ENCODE results near the gene USPL1.

DNA sequence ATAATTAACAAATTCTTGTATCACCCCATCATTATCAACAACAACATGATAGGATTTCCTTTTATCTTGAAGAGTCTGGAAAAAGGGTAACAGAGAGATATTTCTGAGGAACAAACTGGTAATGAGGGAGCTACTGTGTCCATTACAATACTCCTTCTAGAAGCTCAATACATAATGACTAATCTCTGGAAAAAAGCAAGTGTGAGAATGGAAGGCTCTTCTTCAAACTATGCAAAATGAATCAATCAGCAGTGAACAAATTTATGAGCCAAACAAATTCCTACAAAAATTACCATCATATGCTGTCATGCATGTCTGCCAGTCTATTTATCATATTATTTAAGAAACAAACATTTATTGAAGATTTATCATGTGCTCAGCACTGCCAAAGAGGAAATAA, 30.0 kb upstream of the USPL1 start:
- TF ChIP-seq NONO (IDR thresholded peaks at IDR 0.05) (no peak), NONO (CRISPR knock-in tag; conservative IDR thresholded peaks at IDR 0.05) (no peak), PHB2 (IDR thresholded peaks at IDR 0.05; ENCODE audit: partially characterized antibody) (no peak), XRCC5 (optimal IDR thresholded peaks at IDR 0.05; ENCODE audit: low read length) (no peak), REXO4 (CRISPR knock-in tag; IDR thresholded peaks at IDR 0.05; ENCODE audit: borderline replicate concordance) (no peak), ARNTL (CRISPR knock-in tag; IDR thresholded peaks at IDR 0.05) (no peak), HDAC6 (IDR thresholded peaks at IDR 0.05; ENCODE audit: low read depth, low read length) (no peak), FOXP1 (IDR thresholded peaks at IDR 0.05) (no peak), FOXP1 (CRISPR knock-in tag; IDR thresholded peaks at IDR 0.05) (no peak), U2AF1 (optimal IDR thresholded peaks at IDR 0.05; ENCODE audit: low read depth, low read length) (no peak)
- TF ChIP-seq, protein P1, sequence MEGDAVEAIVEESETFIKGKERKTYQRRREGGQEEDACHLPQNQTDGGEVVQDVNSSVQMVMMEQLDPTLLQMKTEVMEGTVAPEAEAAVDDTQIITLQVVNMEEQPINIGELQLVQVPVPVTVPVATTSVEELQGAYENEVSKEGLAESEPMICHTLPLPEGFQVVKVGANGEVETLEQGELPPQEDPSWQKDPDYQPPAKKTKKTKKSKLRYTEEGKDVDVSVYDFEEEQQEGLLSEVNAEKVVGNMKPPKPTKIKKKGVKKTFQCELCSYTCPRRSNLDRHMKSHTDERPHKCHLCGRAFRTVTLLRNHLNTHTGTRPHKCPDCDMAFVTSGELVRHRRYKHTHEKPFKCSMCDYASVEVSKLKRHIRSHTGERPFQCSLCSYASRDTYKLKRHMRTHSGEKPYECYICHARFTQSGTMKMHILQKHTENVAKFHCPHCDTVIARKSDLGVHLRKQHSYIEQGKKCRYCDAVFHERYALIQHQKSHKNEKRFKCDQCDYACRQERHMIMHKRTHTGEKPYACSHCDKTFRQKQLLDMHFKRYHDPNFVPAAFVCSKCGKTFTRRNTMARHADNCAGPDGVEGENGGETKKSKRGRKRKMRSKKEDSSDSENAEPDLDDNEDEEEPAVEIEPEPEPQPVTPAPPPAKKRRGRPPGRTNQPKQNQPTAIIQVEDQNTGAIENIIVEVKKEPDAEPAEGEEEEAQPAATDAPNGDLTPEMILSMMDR (CRISPR knock-in tag; IDR thresholded peaks at IDR 0.05): no peak
- TF ChIP-seq, protein P2, sequence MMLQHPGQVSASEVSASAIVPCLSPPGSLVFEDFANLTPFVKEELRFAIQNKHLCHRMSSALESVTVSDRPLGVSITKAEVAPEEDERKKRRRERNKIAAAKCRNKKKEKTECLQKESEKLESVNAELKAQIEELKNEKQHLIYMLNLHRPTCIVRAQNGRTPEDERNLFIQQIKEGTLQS (CRISPR knock-in tag; IDR thresholded peaks at IDR 0.05): no peak
